Left renal pelvis (tissue), 4 donors: Measurements from ENCODE around the gene CIBAR2. TPM values are rescaled to one million over a fixed set of nuclear protein-coding genes. Genes with fewer than 3 reads are reported as not detected.

Experiments used
- DNase-seq, 4 donors: peaks; one replicate each; pipeline ENCODE4 v3.0.0-alpha.2; 2013; ENCODE audit warnings: low read depth in 4 of 4, low spot score in 3 of 4
- polyA plus RNA-seq, 4 donors: library from polyadenylated mRNA; unstranded; fragments of 120-200 nt; gene quantifications; one replicate each; pipeline ENCODE4 v1.2.1, GENCODE V29; 2013; ENCODE audit not compliant: insufficient read length in 4 of 4

The CIBAR2 gene
- polyA plus RNA-seq, 4 donors: 0.16 to 0.29 (median 0.18) TPM; not detected in 1

DNA sequence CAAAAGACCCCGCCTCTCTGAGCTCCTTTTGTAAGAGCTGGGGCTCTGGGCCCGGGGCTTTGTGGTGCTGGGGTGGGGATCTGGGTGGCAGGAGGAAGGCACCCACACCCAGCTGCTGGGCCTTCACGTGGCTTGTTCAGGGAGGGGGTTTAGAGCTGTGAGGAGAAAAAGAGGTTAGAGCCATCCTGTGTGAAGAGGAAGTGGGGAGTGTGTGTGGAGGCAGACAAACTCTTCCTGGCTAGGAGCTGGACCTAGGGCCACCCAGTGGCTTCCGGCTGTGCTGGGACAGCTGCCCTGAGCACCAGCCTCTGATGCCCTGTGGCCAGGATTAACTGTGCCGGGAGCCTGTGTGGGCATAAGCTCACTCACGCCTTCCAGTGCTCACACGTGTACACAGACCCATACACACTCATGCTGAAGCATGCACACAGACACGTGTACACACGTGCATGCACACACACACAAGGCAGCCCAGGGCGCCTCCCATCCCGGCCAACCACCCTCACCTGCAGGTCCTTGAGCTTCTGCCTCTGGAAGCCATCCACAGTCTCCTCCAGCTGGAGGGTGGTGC is 7.4 kb downstream of the CIBAR2 start:
- no peak for DNase-seq

GRCh38 chr16:85104147-85104546 is 8.1 kb downstream of the CIBAR2 start:
- no peak for DNase-seq

- DNase-seq: no peak
Measured at GRCh38 chr16:85103114-85104079, 8.9 kb downstream of the CIBAR2 start.

DNA sequence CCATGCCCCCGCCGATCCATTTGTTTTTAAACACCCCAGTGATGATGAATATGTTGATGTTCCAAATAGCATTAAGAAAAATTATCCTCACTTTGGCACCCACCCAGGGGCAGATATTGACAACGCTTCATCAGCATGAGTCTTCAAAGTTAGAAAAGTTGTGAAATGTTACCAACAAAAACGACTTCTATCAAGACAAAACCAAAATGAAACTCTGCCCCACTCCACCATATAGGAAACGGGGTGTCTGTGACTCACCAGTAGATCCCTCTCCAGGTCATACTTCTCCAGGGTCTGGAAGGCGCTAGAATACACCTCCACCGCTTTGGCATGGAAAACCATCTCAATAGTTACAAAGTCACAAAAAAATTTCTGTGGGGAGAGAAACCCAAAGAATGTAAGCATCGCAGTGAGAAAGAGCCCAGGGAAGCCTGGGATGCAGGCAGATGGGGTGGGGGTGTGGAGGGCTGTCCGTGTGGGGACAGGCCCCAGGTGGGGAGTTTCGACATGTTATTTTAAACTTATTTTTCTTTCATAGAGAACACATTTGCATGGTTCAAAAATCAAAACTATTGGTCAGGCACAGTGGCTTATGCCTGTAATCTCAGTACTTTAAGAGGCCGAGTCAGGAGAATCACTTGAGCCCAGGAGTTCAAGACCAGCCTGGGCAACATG is 10.2 kb downstream of the CIBAR2 start:
- no peak for DNase-seq

GRCh38 chr16:85100265-85100664 is 12.0 kb downstream of the CIBAR2 start:
- DNase-seq: no peak

GRCh38 chr16:85098565-85098964 is 13.7 kb downstream of the CIBAR2 start:
- no peak for DNase-seq

- no peak for DNase-seq
Measured at GRCh38 chr16:85096921-85097320, 15.4 kb downstream of the CIBAR2 start.

DNA sequence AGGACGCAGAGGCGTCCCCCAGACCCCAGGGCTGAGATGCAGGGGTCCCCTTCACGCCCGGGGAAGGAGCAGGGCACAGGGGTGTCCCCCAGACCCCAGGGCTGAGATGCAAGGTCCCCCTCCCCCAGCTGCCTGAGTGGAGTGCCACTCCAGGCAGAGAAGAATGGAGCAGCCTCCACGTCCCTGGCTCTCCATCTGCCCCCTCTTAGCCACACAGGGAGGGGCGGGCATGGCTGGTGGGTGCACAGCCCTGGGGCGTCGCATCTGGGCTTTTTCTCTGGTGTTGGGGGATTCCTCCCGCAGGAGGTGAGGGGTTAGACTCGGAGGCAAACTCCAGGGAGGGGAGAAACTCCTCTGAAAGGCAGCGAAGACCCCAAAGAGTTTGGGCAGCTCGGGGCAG is 17.5 kb downstream of the CIBAR2 start:
- no peak for DNase-seq

DNA sequence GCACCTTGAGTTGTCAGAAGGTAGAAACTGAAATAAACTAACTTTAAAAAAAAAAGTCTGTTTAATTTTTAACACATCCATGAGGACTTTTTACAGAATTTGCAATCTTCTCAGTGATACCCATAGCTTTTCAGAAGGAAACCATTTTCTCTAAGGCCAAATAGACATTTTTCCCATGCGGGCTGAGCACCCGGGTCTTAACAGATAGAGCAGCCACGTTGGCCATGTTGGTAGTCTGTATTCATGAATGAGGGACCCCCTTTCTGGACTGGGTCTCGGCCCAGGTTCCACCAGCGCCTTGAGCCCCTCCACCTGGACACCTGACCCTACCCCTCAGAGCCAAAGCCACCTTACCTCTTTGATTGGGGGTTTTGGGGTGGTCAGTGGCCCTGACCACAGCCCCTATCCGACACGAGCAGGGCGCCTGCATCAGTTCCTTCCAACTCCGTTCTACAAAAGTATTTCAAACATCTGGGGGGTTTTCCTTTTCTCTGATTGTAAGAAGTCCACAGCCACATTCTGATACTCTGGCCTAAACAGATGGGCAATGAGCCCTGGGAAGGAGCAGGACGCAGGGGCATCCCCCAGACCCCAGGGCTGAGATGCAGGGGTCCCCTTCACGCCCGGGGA is 18.0 kb downstream of the CIBAR2 start:
- no peak for DNase-seq

- no peak for DNase-seq
Measured at GRCh38 chr16:85093705-85094104, 18.6 kb downstream of the CIBAR2 start.

DNA sequence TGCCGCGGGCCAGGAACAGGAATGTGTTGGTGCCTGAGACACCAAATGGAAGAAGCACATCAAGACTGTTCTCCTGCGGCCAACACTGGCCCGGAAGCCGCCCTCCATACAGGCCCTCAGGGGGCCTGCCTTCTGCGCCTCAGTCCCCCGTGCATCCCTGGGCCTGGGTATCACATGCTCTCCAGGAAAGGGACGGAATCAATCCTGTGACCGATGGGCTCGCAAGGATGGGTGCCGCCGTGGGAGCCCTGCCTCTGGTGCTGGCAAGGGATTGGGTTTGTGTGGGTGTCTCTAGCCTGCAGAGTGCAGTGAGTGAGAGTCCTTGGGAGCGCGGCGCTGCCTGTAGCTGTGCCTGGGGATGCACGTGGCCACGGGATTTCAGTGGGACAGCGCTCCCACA is 19.4 kb downstream of the CIBAR2 start:
- no peak for DNase-seq

- no peak for DNase-seq
Measured at GRCh38 chr16:85092309-85092708, 20.0 kb downstream of the CIBAR2 start.

DNA sequence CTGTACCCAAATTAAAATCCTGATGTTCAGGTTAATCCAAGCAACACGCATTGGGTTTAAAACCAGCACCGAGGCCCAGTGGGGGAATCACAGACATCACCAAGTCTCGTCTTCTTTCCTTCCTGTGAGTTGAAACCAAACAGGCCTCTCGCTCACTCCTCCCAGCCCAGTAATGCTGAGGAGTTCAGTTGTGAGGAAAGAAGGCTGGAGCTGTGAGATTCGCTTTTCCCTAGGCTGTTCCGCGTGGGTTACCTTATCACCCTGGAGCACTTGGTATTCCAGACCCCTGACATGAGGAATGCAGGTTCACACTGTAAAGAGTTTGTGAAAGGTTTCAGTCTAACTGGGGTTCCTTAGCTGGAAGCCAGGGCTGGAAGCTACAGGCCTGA is 20.8 kb downstream of the CIBAR2 start:
- DNase-seq: no peak

DNA sequence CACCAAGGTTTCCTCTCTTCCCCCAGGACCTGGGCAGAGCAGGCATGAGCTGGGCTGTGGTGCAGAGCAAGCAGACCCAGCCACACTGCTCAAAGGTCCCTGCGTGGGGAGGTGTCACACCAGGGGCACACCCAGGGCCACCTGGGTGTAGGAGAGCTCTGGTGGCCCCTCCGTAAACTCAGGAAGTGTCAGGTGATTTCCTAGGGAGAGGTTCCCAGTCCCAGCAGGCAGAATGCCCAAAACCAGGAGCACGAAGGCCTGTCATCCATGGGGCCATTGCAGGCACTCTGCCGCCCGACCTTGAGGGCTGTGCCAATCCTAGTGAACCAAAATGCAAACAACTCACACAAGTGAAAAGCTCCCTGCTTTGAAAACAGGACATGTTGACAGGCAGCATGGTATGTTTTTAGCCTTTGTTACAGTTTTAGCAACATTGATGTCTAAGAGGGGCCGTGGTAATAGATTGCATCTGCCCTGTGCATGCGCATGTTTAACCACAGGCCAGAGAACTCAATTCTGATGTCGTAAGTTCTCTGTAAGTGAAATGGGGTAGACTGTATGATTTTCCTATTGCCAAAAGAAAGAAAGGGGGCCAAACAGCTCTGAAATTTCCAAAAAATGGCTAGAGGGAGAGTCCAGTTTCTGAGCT is 21.3 kb downstream of the CIBAR2 start:
- DNase-seq: no peak

- DNase-seq: no peak
Measured at GRCh38 chr16:85090181-85090580, 22.1 kb downstream of the CIBAR2 start.

- DNase-seq: no peak
Measured at GRCh38 chr16:85089525-85089924, 22.7 kb downstream of the CIBAR2 start.

- no peak for DNase-seq
Measured at GRCh38 chr16:85088570-85089199, 23.6 kb downstream of the CIBAR2 start.

GRCh38 chr16:85087899-85088569 is 24.2 kb downstream of the CIBAR2 start:
- DNase-seq: no peak
